Uterus (tissue), 2 donors: ENCODE data around the gene LAMA1.

Source experiments
- POLR2A ChIP-seq, 2 donors: fragments of 450-650 bp; IDR thresholded peaks; one replicate each; pipeline ENCODE4 v1.6.1; 2016; ENCODE audit warnings: antibody characterized with exemption in 2 of 2, mild to moderate bottlenecking in 1 of 2, moderate library complexity in 1 of 2
- TF ChIP-seq, protein P1 (sequence below), 4 experiments: fragments of 200-600 bp in 2 of 4; fragments of 450-650 bp in 2 of 4; sonication (generic) in 2 of 4; IDR thresholded peaks; one replicate each; pipeline ENCODE4 v1.5.1; 2016 to 2019; ENCODE audit warnings: antibody characterized with exemption in 4 of 4, mild to moderate bottlenecking in 2 of 4, moderate library complexity in 1 of 4

DNA sequence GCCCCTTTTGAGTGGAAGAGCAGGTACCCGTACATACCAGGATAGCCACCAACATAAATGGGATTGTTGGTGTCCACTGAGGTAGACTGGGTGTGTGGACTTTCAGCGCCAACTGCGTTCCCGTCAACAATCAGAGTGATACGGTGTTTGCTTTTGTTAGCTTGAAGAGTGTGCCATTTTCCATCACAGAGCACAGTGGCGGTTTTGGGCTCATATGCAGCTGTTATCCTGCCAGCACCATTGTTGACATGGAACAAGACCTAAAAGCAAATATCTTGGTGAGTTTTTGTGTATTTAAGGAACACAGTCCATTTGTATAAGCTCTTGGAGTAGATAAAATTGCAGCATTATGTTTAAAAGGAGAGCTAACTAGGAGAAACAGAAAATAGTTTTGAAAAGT, 174.5 kb downstream of the LAMA1 start:
- TF ChIP-seq, protein P1, sequence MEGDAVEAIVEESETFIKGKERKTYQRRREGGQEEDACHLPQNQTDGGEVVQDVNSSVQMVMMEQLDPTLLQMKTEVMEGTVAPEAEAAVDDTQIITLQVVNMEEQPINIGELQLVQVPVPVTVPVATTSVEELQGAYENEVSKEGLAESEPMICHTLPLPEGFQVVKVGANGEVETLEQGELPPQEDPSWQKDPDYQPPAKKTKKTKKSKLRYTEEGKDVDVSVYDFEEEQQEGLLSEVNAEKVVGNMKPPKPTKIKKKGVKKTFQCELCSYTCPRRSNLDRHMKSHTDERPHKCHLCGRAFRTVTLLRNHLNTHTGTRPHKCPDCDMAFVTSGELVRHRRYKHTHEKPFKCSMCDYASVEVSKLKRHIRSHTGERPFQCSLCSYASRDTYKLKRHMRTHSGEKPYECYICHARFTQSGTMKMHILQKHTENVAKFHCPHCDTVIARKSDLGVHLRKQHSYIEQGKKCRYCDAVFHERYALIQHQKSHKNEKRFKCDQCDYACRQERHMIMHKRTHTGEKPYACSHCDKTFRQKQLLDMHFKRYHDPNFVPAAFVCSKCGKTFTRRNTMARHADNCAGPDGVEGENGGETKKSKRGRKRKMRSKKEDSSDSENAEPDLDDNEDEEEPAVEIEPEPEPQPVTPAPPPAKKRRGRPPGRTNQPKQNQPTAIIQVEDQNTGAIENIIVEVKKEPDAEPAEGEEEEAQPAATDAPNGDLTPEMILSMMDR (IDR thresholded peaks at IDR 0.05) = no peak
- TF ChIP-seq POLR2A (IDR thresholded peaks at IDR 0.05) = no peak
